Smooth muscle cell of the brain vasculature (primary cell): Measurements from ENCODE around the gene LMX1A.

Experiments
- DNase-seq: peaks from one replicate; pipeline ENCODE4 v3.0.0-alpha.2; 2012; ENCODE audit warnings: low read depth, low spot score

Gene LMX1A

DNA sequence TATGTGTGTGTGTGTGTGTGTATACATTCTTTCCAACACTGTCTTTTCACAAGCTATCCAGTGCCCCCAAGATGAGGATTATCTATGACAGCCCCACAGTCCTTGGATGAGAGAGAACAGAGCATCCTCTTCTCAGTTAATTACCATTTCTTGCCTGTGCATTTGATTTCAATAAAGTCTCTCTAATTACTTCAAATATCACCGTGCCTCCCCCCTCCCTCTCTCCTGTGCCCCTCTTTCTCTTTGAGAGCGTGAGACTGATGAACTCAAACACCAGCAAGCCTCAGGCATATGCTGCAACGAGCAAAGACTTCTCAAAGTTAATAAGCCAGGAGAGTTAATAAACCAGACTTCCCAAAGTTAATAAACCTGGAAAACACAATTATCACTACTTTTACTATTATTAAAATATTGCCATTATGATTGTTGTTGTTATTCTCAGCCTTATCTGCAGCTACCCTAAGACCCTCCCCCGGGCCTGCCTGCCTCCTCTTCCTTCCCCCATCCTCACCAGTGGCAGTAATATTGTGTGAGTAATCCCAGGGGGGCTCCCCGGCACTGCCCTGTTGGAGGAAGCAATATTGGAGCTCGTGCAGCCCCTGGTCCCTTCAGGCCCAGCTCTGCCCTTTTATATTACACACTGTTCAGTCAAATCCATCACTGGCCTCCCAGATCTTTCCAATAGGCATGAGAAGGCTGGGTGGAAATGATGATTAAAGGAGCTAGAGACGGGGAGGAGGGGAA, 30.9 kb downstream of the LMX1A start:
- no peak for DNase-seq

DNA sequence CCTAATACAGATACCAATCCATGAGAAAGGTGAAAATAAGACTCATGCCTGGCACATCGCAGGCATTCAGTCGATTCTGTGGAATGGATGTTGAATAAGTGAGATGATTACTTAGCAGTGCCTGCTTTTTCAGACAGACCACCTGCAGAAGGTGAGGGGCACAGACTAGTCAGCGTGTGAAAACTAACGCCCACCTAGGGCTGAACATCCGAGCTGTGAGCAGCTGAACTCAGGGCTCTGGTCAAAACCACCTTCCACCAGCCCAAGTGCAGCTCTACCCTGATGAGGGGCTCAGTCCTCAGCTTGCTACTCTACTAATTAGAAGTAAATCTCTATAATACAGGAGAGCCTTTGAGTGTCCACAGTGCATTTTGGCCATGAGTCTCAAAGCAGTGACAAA, 32.5 kb downstream of the LMX1A start:
- no peak for DNase-seq

DNA sequence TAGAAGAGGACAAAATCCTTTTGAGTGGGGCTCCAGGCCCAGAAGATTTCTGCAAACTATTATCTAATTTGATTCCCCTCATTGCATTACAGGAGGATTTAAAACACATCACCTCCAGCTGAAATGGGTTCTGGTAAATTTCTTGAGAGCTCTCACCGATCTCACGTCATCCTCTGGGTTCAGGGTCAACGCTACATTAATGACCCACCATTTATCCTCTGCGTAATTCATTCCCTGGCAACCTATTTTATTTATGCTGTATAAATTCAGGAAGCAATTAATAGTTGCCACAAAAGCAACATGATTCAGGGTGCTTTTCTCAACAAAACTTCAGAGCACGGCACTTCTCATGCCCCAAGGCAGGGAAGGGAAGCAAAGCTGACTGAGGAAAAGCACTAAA, 38.9 kb downstream of the LMX1A start:
- DNase-seq = no peak

DNA sequence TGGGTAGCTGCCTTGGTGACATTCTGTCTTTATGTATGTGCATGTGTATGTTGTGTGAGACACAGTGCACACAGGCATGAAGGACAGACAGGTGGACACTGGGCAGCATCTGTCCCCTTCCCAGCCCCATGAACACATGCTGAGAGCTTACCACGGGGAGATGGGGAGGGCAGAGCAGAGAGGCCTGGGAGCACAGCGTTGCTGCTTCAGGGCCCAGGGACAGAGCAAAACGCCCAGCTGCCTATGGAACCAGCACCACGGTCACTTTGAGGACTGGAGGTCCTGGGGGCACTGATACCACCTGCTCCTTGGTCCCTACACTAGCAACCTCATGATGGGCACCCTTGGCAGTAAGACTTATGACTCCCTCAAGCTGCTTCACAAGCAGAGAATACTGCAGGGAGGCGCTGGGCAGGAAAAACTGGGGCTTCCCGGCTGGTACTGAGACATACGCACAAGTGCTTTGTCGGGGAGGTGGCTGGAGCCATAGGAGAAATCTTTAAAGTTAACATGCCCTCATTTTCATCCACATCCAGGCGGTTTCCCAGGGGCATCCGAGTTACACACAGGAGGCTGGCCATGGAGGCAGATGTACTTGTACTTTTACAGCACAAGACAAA, 40.3 kb downstream of the LMX1A start:
- DNase-seq = no peak

DNA sequence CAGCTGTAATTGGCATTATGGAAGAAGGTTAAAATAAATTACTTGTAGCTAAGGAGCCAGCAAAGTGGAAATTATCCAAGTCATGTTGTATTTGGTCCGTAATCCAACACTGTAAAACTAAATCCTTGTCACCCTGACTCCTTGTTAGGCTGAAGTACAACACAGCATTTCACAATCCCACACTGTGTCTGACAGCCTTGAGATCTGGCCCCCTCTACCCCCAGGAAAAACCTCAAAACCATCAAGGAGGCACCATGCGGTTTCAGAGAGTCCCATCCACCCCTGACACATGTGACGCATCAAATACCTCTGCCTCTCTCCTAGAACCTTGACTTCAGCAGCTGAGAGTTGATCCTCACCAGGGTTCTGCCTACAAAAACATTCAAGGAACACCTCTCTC, 41.0 kb downstream of the LMX1A start:
- no peak for DNase-seq

DNA sequence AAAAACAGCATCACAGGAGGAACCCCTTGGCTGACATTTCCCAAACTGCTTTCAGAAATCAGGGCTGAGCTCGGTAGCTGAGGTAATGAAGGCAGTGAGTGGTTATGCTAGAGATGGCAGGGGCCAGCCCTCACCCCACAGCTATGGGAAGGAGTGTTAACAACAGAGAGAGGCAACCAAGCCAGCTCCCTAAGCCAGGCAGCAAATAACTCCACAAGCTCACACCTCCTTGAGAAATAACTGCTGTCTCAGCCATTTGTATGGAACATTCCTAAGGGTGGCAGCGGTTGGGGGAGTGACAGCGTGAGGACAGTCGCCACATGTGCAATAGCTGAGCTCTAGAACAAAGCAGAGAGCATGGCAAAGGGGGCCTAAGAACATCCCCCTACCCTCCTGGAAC, 42.6 kb downstream of the LMX1A start:
- no peak for DNase-seq

DNA sequence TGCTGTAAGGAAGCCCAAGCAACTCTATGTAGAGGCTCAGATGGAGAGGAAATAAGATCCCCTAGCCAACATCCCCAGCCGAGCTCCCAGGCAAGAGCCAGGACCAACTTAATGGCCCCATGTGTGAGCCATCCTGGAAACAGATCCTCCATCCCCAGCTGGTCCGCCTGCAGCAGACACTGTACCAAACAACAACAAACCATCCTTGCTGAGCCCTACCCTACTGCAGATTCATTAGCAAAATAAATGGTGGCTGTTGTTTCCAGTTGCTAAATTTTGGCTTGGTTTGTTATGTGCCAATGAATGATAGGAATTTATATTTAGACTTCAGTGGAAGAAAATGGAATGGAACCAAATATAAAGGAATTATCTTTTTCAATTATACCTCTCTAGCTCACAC, 43.9 kb downstream of the LMX1A start:
- no peak for DNase-seq

DNA sequence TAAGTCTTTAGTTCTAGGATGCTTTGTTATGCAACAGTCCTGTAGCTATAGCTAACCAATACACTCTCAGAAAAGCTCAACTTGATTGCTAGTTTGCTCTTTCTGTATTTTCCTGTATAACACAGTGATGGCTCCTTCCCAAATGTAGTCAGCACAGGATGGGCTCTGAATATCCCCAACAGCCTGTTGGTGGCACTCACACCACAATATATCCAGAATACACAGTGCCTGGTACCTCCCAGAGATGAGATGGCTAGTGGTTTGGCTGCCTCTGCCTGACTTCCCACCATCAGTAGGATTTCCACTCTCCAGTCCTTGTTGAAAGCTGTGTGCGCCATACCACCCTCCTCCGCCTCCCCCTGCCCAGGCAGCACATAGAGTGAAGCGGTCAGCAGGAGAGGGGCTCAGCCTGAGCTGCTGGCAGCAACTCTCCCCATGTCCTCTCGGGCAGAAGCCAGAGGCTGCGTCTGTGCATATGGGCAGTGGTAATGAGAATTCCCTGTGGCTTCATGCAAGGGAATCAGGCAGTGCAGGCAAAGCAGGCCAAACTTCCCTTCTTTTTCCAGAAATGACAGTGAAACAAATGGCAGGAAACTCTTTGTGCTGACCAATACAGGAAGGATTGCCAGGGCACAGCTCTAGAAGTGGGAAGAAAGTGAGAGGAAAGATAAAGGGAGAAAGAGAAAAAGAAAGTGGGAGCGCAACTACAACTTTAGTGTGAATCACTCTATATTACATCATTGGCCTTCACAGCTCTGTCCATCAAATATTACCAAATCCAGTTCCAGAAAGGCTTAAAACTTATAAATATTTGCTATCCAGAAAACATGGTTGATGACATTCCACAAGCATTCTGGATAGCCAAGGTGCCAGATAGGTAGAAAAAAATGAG, 49.7 kb downstream of the LMX1A start:
- DNase-seq = no peak

DNA sequence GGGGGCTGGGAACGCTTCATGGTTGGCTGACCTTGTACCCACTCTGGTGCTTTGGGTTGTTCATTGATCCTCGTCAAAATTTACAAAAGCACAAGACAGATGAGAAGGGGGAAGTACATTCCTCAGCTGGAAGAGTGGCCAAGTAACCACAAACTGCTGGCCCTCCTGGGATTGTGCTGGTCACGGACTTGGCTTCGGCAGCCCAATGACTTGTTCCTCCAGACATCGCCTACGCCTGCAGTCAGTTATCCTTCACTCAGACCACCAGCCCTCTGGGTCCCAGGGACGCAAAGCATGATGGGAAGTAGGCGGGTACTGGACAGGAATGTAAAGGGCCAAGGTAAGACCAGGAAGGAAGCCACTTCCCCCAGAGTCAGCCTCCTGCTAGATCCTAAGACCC, 53.1 kb downstream of the LMX1A start:
- DNase-seq = no peak

DNA sequence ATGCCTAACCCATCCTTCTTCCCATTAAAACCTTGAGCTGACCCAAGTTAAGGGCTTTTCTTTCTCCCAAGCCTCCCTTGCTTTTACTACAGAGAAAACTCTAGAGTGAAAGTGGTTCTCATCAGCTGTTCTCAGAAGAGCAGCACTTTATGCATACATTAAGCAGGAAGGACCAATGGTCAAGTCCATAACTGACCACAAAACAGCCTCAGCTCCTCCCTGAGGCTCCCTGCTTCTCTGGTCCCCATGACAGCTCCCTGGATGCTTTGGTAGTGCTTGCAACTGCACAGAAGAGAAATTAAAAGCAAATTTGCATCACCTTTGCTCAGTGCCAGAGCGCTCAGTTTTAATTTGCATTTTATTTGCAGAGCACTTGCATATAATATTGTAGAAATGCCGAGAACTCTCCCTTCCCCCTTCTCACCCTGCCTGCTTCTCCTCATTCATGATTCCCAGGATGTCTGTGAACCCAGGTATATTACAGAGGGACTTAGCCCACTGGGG, 56.1 kb downstream of the LMX1A start:
- no peak for DNase-seq

DNA sequence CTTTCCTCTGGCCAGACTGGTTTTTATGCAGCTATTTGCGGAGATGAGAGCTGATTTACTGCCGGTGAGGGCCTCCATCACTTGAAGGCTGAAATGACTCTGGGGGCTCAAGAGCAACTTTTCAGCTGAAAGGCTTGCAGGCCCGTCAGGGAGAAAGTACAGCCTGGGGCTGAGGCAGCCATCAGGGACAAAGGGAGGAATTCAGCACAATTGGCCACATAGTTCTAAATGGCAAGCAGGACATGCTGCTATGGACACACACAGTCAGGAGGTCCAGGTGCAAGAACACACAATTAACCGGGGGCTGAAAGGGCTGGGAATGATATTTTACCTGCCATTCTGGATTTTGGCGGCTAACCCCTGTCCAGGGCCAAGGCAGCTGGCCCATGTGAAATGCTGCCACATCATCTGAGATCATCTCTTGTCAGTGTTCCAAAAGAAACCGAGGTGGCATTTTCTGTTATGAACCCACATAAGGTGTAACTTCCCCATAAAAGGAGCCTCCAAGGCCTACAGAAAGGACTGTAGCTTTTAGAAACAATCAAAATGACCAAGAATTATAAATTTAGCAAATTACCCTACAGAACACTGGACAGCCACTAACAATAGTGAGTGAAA, 58.2 kb downstream of the LMX1A start:
- DNase-seq = no peak

DNA sequence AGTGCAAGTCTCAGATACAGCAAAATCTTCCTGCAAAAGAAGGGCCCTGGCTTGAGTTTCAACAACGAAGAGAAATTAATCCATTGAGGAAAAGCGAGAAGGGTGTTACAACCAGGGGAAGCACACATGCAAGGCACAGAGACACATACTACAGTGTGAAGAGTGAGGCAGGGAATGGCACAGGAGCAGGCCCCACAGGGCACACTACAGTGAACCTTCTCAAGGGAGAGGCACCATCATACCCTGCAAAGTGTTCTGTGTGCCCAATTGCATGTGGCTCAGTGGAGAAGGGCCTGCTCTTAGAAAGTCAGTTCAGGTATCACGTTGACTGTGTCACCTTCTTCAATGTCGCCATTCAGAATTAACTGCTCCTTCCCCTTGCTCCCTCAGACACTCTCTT, 60.3 kb downstream of the LMX1A start:
- no peak for DNase-seq

DNA sequence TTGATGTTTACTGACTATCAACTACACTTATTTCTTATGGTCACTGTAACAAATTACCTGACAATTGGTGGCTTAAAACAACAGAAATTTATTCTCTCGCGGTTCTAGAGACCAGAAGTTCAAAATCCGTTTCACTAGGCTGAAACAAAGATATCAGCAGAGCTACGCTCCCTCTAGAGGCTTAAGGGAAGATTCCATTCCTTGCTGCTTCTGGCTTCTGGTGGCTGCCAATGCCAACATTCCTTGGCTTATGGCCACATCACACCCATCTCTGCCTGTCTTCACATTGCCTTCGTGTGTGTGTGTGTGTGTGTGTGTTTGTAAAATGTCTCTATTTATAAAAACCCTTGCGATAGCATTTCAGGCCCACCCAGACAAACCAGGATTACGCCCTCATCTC, 66.4 kb downstream of the LMX1A start:
- DNase-seq = no peak

DNA sequence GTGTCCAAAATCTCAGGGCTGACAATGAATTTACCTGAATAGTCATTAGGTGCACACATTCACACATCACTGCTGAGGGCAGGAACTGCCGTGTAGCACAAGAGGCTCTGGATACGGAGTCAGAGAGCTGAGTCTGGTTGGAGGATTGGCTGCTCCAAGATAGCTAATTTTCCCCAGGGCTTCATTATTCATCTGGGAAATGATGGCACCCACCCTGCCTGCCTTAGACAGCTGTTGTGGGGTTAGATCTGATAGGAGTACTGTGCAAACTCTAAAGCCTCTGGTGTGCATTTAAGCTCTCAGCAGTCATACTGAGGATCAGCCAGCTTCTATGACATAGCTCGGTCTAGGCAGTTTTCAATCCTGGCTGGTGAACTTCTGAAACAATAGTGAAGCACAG, 67.0 kb downstream of the LMX1A start:
- DNase-seq = no peak

DNA sequence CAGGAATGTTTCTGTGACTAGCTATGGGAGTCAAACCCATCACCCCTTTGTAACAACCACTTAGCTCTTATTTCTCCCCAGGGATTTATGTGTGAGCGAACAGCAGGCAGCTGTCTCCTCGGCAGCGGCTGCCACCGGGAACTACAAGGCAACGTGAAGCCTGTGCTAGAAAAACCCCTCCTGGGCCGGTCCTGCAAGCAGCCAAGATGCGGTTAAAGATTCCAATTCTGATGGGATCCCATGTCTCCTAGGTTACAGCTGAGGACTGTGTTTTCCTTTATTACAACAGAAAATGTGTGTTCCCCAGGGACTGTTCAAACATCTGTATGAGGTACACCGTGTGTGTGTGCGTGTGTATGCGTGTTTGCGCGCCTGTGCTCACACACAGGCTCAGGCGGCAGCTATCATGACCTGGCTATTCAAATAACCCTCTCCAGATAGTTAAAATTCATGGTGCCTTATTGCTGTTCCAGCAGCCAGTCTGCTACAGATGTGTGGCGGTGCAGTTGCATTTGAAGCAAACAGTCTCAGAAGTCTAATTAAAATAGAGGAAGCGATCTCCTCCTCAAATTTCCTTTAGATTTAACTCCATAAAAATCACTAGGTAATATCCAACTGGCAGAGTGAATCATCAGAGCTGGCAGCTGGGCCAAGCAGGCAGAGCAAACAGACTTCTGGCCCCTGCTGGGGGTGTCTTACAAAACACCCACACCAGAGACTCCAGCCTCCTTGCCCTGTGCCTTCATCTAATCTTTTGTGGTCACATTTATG, 68.0 kb downstream of the LMX1A start:
- DNase-seq = no peak

DNA sequence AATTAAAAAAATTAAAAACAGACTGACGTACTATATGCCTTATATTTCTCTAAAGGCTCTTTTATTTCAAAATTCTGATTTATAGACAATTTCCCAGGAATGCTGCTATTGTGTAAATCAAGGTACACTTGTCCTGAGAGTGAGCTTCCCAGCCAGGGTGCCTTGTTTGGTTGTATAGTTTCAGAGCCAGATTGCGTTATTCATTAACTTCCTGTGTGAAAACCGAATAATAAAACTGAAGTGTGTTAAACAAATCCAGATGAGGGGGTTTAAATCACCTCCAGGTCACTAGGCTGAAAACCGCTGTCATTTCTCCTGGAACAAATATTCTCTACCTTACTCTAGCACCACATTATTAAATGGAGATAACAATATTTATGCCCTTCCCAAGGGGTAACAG, 68.7 kb downstream of the LMX1A start:
- DNase-seq = no peak

DNA sequence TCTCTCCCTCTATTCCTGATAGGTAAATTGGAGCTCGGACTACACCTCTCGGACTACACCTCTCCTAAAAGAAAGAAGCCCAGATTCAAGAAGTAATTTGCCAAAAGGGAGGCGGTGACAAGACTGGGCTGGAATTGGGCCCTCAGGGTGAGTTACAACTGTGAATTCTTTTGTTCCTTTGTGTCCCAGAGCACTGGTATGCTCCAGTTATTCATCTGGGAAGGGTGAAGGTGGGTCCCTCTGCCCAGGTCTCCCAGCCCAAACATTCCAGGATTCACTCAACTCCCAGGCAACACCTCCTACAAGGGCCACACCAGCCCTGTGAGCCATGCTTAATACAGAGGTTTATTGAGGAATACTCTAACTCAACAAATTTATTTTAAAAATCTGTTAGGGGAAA, 69.2 kb downstream of the LMX1A start:
- no peak for DNase-seq

DNA sequence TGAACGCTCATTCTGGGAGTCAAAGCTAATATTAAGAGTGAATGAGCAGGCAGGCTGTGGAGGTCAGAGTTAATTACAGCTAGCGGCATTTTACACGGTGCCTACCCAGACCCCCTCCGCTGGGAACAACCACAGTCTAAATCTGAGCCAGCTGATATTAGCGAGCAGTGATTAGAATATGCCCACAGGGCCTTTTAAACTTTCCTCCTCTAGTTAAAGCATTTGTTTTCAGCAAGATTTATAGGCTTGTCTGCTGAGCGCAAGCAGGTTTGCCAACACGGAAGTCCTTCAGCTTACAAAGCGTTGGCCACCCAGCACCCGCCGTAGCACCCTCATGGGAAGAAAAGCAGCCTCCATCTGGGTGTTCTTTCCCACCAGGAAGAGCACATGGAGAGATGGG, 72.1 kb downstream of the LMX1A start:
- no peak for DNase-seq

DNA sequence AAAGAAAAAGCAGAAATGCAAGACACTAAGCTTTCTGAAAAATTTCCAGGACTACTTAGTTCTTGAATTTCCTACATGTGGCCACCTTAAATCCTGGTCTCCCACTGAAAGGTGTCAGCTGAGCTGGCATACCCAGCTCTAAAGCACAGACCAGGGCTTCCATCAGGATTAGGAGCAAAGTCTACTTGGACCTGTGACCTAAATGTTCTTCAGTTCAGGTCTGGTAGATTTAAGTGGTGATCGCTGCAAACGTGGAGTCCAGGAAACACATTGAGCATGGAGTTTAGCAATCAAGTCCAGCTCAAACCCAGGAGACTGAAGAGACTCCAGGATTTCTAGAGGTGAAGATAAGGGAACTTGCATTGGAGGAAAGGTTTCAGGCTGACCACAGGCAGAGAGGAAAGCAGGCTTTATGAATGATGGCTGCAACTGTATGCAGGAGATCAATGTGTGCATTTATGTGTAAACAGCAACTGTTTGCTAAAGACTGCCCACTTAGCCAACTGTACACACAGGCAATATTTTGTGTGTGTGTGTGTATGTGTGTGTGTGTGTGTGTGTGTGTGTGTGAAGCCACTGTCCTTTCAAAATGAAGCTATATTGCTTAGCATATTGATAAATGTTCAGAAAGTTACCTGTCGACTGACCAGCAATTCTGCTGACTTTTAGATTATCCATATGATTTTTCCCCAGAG, 75.2 kb downstream of the LMX1A start:
- no peak for DNase-seq

DNA sequence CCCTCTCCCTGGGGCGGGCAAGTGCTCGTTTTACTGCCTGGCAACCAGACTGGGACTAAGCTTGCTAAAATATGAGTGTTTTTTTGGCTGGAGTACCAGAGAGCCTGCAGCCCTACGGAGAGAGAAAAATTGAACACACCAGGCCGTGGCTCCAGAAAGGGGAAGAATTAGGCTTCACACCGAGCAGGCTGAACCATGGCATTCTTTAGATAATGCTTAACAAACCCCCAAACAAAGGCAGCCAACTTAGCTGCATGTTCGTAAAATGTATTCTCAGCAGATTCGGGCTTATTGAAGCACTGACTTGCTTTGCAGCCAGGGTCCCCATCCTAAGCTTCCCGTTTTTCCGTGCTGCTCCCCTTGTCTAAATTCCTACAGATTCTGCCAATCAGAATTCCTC, 76.6 kb downstream of the LMX1A start:
- no peak for DNase-seq

DNA sequence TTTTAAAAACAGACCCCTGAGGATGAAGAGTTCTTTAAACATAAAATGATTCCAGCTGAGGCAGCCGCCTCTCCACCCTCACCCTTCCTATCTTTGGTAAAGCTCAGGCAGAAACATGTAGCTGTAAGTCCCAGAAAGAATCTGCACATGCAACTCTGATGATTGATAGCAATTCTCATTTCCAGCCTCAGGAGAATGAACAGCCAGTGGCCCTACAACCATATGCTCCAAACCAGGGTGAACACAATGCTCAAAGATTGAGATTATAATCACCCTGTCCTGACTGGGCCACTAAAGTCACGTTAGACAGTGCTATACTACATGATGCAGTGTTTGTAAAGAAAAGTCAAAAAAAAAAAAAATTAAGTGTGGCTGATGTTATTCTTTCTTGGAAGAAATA, 80.2 kb downstream of the LMX1A start:
- no peak for DNase-seq
